A204.1 (cell line): Measurements from ENCODE around the gene VAC14.

Experiments
- FAIRE-seq: peaks from 2 replicates; lab custom pipeline; 2012; peaks lifted over from hg19 to GRCh38; lab: Jason Lieb, UNC

VAC14 gene

GRCh38 chr16:70691223-70692129 is 109.5 kb downstream of the VAC14 start:
- FAIRE-seq = no peak

- no peak for FAIRE-seq
Observed at GRCh38 chr16:70689970-70690891, 110.7 kb downstream of the VAC14 start.

GRCh38 chr16:70689035-70689969 is 111.7 kb downstream of the VAC14 start:
- no peak for FAIRE-seq

GRCh38 chr16:70688246-70688742 is 112.7 kb downstream of the VAC14 start:
- FAIRE-seq = no peak

GRCh38 chr16:70687671-70688245 is 113.2 kb downstream of the VAC14 start:
- no peak for FAIRE-seq

GRCh38 chr16:70687102-70687511 is 113.9 kb downstream of the VAC14 start:
- FAIRE-seq = no peak

- no peak for FAIRE-seq
Observed at GRCh38 chr16:70686376-70687101, 114.4 kb downstream of the VAC14 start.

- FAIRE-seq = no peak
Observed at GRCh38 chr16:70685938-70686375, 115.0 kb downstream of the VAC14 start, which contains the start of gene MTSS2. Gene MTSS2 (minus strand): TSS chr16:70686053. CDS start chr16:70685791, 262 bp downstream.

GRCh38 chr16:70685061-70685937 is 115.7 kb downstream of the VAC14 start:
- no peak for FAIRE-seq

- FAIRE-seq = no peak
Observed at GRCh38 chr16:70684146-70685060, 116.6 kb downstream of the VAC14 start.

GRCh38 chr16:70683146-70683944 is 117.6 kb downstream of the VAC14 start:
- FAIRE-seq = no peak

- FAIRE-seq = no peak
Observed at GRCh38 chr16:70682239-70683145, 118.5 kb downstream of the VAC14 start.

GRCh38 chr16:70681382-70682238 is 119.3 kb downstream of the VAC14 start:
- no peak for FAIRE-seq

- FAIRE-seq = no peak
Observed at GRCh38 chr16:70680495-70681381, 120.2 kb downstream of the VAC14 start.
